Measurements from ENCODE around the gene ZSWIM4. TPM values are rescaled to one million over a fixed set of nuclear protein-coding genes. Genes with fewer than 3 reads are reported as not detected.

Gene ZSWIM4
- total and polyA plus RNA-seq, 2 of the 4 experiments (the other 2 are of a cell fraction): 2.2 to 6.2 TPM

GRCh38 chr19:13823256-13823655, 28.0 kb downstream of the ZSWIM4 start:
- DNase-seq (no peak), ATAC-seq (ENCODE audit: low read depth) (no peak)
- H4K8ac ChIP-seq (ENCODE audit: low read depth in 2 of 2, low read length in 2 of 2): no peak overlapping the region
- H2BK20ac ChIP-seq (ENCODE audit: low read depth, low read length): no peak overlapping the region
- CTCF ChIA-PET: no interaction called here
- no peak overlapping the region for H3K23ac ChIP-seq (ENCODE audit: low read depth, low read length)
- dilution Hi-C loops (cut with HindIII; ENCODE audit: low sequenced_read_pairs, unreplicated experiment): no loop called here
- no peak overlapping the region for H3K4ac ChIP-seq (ENCODE audit: low read depth, low read length)
- no peak overlapping the region for H2BK15ac ChIP-seq (ENCODE audit: low read depth, low read length)
- H2AK5ac ChIP-seq (ENCODE audit: low read depth, low read length): no peak overlapping the region
- no peak overlapping the region for H3K56ac ChIP-seq (ENCODE audit: extremely low read depth, insufficient read depth, low read length)
- H3K18ac ChIP-seq (ENCODE audit: low read depth, low read length): no peak overlapping the region
- no peak overlapping the region for H3K9ac ChIP-seq (ENCODE audit: low read depth, low read length)
- intact Hi-C loops (cut with micrococcal nuclease): no loop called here
- H4K20me1 ChIP-seq (ENCODE audit: insufficient read depth, low read length): peaks cover 17% of the 10 kb centered on the region
- no peak overlapping the region for H4K5ac ChIP-seq (ENCODE audit: low read depth, low read length)
- H2BK5ac ChIP-seq (ENCODE audit: low read depth, low read length, poor library complexity, severe bottlenecking): no peak overlapping the region
- H3K4me3 ChIP-seq (ENCODE audit: insufficient read depth, low read depth, low read length): no peak overlapping the region
- no peak overlapping the region for H3K14ac ChIP-seq (replicated peaks; ENCODE audit: low read depth, low read length)
- H4K91ac ChIP-seq (ENCODE audit: insufficient read depth, low read depth, low read length): no peak overlapping the region
- peak overlapping the region; percentile 11 for H2AK9ac ChIP-seq (replicated peaks; ENCODE audit: low read depth, low read length, poor library complexity)
- H3K79me1 ChIP-seq (ENCODE audit: low read depth in 1 of 2, low read length in 2 of 2): peaks cover 11 to 42% of the 10 kb centered on the region in 2 experiments; a peak in 3 of 4 replicates
- in situ Hi-C loops (cut with MboI; ENCODE audit: low sequenced_read_pairs): no loop called here
- H3K9me1 ChIP-seq (ENCODE audit: insufficient read depth, low read length): peaks cover 4% of the 10 kb centered on the region; the same call in 1 of the 2 replicates
- H3K9me3 ChIP-seq (ENCODE audit: control insufficient read depth, insufficient read depth, low read length): no peaks in the 10 kb centered on the region
- 91% methylated on average over 6 of the region's 8 CpGs; no CpG with 5 or more reads in 1 of the 2 experiments for WGBS, 2 experiments (ENCODE audit: extremely low coverage in 2 of 2, insufficient read length in 1 of 2)
- no peak overlapping the region for H2AFZ ChIP-seq (replicated peaks; ENCODE audit: low read length, poor library complexity)
- no peak overlapping the region for H3K4me2 ChIP-seq (ENCODE audit: low read depth, low read length)
- no peak overlapping the region for H3K27ac ChIP-seq (ENCODE audit: insufficient read depth, low read length)
- H3K4me1 ChIP-seq (ENCODE audit: control insufficient read depth, insufficient read depth, low read length): no peaks in the 10 kb centered on the region
- BruUV-seq (replicated peaks): no TSS peak
- no peak overlapping the region for H2BK120ac ChIP-seq (ENCODE audit: low read depth, low read length)
- POLR2A ChIA-PET (ENCODE audit: unreplicated experiment): no interaction called here
- no peaks in the 10 kb centered on the region for H3K27me3 ChIP-seq (ENCODE audit: control insufficient read depth, insufficient read depth, low read length)
- no peak for TF ChIP-seq CTCF (conservative IDR thresholded peaks at IDR 0.05; ENCODE audit: low read depth, low read length)
- no peak for TF ChIP-seq CHD1 (IDR thresholded peaks at IDR 0.05; ENCODE audit: low read depth, low read length)
- TF ChIP-seq CEBPB (IDR thresholded peaks at IDR 0.05; ENCODE audit: low read depth, low read length): no peak
- no peak for TF ChIP-seq FOS (IDR thresholded peaks at IDR 0.05; ENCODE audit: low read depth, low read length)
- no peak for TF ChIP-seq POLR2A (IDR thresholded peaks at IDR 0.05; ENCODE audit: low read depth, low read length)
- no peak for TF ChIP-seq MAFK (IDR thresholded peaks at IDR 0.05; ENCODE audit: low read depth, low read length)
- TF ChIP-seq BHLHE40 (IDR thresholded peaks at IDR 0.05; ENCODE audit: low read depth, low read length): no peak
- no peak for TF ChIP-seq NFE2L2 (IDR thresholded peaks at IDR 0.05; ENCODE audit: low read depth, low read length)
- TF ChIP-seq RFX5 (IDR thresholded peaks at IDR 0.05; ENCODE audit: low read depth, low read length): no peak
- no peak for TF ChIP-seq RAD21 (IDR thresholded peaks at IDR 0.05; ENCODE audit: low read length)
- TF ChIP-seq RCOR1 (IDR thresholded peaks at IDR 0.05; ENCODE audit: insufficient replicate concordance, low read length): no peak
- no peak for TF ChIP-seq MAZ (IDR thresholded peaks at IDR 0.05; ENCODE audit: borderline replicate concordance, low read depth, low read length)
- TF ChIP-seq ELK1 (IDR thresholded peaks at IDR 0.05; ENCODE audit: borderline replicate concordance, low read depth, low read length): no peak
- no peak for TF ChIP-seq SMC3 (IDR thresholded peaks at IDR 0.05; ENCODE audit: low read depth, low read length)
- H3K36me3 ChIP-seq (ENCODE audit: control insufficient read depth, insufficient read depth, low read length): peaks cover 54% of the 10 kb centered on the region
